HepG2 (cell line): ENCODE measurements around the gene NEK9. TPM values are rescaled to one million over a fixed set of nuclear protein-coding genes. Genes with fewer than 3 reads are reported as not detected.

Source experiments
- ATAC-seq: fragments of 200-7000 bp; cut with Tn5 transposase; 3 replicates; pipeline ENCODE4 v1.9.1; 2020; ENCODE audit warnings: mild to moderate bottlenecking, moderate library complexity
- BruUV-seq: library from RNA; stranded (reverse); fragments of 400-500 nt; replicated peaks from 2 replicates; lab custom pipeline; 2021; lab: Mats Ljungman, UMichigan
- CTCF ChIA-PET: fragments of 300-600 bp; formaldehyde crosslinking; extraction: SDS; loops from one replicate; lab custom pipeline; 2021; ENCODE audit warnings: low total read pairs, inconsistent platforms, low intra/inter-chr PET ratio; lab: Yijun Ruan, JAX
- POLR2A ChIA-PET: fragments of 350-600 bp; sonication (Branson Sonifier 250); formaldehyde crosslinking; loops from one replicate; lab custom pipeline; 2020; ENCODE audit warnings: antibody characterized with exemption, inconsistent platforms; lab: Yijun Ruan, JAX
- DNase-seq: peaks from one replicate; pipeline ENCODE4 v3.0.0-alpha.2; 2015; ENCODE audit warnings: low spot score
- FAIRE-seq: peaks from 3 replicates; lab custom pipeline; 2011; peaks lifted over from hg19 to GRCh38; lab: Jason Lieb, UNC
- H2AFZ ChIP-seq: one replicate; pipeline ENCODE4 v1.6.1; 2011; ENCODE audit warnings: low read length, inconsistent platforms
- H3K27ac ChIP-seq: fragments of 300-600 bp; 3 replicates; pipeline ENCODE4 v1.8.0; 2011; ENCODE audit warnings: mixed run types, mild to moderate bottlenecking, mixed read lengths, low read length, inconsistent platforms; ENCODE audit not compliant: insufficient read depth; ENCODE audit errors: extremely low read length
- H3K27me3 ChIP-seq, 2 experiments: fragments of 200-600 bp in 1 of 2; 2 replicates in 1 of 2; 3 replicates in 1 of 2; pipeline versions ENCODE4 v1.6.0 to v1.8.0; 2011; ENCODE audit warnings: low read length in 2 of 2, mild to moderate bottlenecking in 2 of 2, moderate library complexity in 2 of 2, inconsistent platforms in 1 of 2; ENCODE audit not compliant: insufficient read depth in 2 of 2, control insufficient read depth in 1 of 2
- H3K36me3 ChIP-seq, 2 experiments: fragments of 200-600 bp in 1 of 2; replicated peaks in 1 of 2; 2 replicates in 1 of 2; 3 replicates in 1 of 2; pipeline versions ENCODE4 v1.5.1 to v1.8.0; 2011; ENCODE audit warnings: low read length in 2 of 2, inconsistent platforms in 1 of 2; ENCODE audit not compliant: insufficient read depth in 2 of 2, control insufficient read depth in 1 of 2
- H3K4me1 ChIP-seq: 2 replicates; pipeline ENCODE4 v1.5.1; 2012; ENCODE audit warnings: low read length, inconsistent platforms; ENCODE audit not compliant: insufficient read depth
- H3K4me2 ChIP-seq: 2 replicates; pipeline ENCODE4 v1.6.0; 2011; ENCODE audit warnings: low read depth, low read length, inconsistent platforms
- H3K4me3 ChIP-seq, 3 experiments: fragments of 200-600 bp in 1 of 3; sonication (generic), shearing (Covaris generic) in 1 of 3; replicated peaks in 1 of 3; 2 replicates each; pipeline ENCODE4 v1.5.1; 2011 to 2016; ENCODE audit warnings: low read length in 3 of 3, inconsistent platforms in 2 of 3, low read depth in 2 of 3, mild to moderate bottlenecking in 2 of 3, control low read depth in 1 of 3, mixed read lengths in 1 of 3; ENCODE audit not compliant: insufficient read depth in 1 of 3
- H3K79me2 ChIP-seq: one replicate; pipeline ENCODE4 v1.6.1; 2011; ENCODE audit warnings: low read length, inconsistent platforms; ENCODE audit not compliant: insufficient read depth
- H3K9ac ChIP-seq: 2 replicates; pipeline ENCODE4 v1.6.0; 2011; ENCODE audit warnings: mild to moderate bottlenecking, low read depth, low read length, inconsistent platforms; ENCODE audit not compliant: insufficient read depth
- H3K9me3 ChIP-seq: 2 replicates; pipeline ENCODE4 v1.5.1; 2012; ENCODE audit warnings: mild to moderate bottlenecking, low read length
- H4K20me1 ChIP-seq: 2 replicates; pipeline ENCODE4 v1.6.0; 2011; ENCODE audit warnings: inconsistent platforms, mild to moderate bottlenecking, low read length, moderate library complexity; ENCODE audit not compliant: insufficient read depth
- CC2D1A ChIP-seq: sonication (generic); formaldehyde crosslinking; IDR thresholded peaks from 2 replicates; pipeline ENCODE4 v1.8.1; 2023; ENCODE audit warnings: mild to moderate bottlenecking, missing genetic modification reagents
- CCDC6 ChIP-seq: sonication (generic); formaldehyde crosslinking; IDR thresholded peaks from 2 replicates; pipeline ENCODE4 v1.8.1; 2022; ENCODE audit warnings: mild to moderate bottlenecking, missing genetic modification reagents, moderate library complexity
- HMGXB3 ChIP-seq: sonication (generic); formaldehyde crosslinking; IDR thresholded peaks from 2 replicates; pipeline ENCODE4 v1.4.0; 2020; ENCODE audit warnings: missing genetic modification reagents, borderline replicate concordance
- HOXA3 ChIP-seq: sonication (generic); formaldehyde crosslinking; IDR thresholded peaks from 2 replicates; pipeline ENCODE4 v1.5.0; 2020; ENCODE audit warnings: missing genetic modification reagents
- TAF1 ChIP-seq: sonication (generic); formaldehyde crosslinking; IDR thresholded peaks from 2 replicates; pipeline ENCODE4 v1.4.0; 2020; ENCODE audit warnings: missing genetic modification reagents
- ZIK1 ChIP-seq: sonication (generic); formaldehyde crosslinking; IDR thresholded peaks from 2 replicates; pipeline ENCODE4 v1.5.0; 2020; ENCODE audit warnings: mild to moderate bottlenecking, low read depth, missing genetic modification reagents, borderline replicate concordance
- ZNF235 ChIP-seq: sonication (generic); formaldehyde crosslinking; IDR thresholded peaks from 2 replicates; pipeline ENCODE4 v1.8.1; 2023; ENCODE audit warnings: mild to moderate bottlenecking, missing genetic modification reagents, borderline replicate concordance
- ZNF556 ChIP-seq: sonication (generic); formaldehyde crosslinking; IDR thresholded peaks from 2 replicates; pipeline ENCODE4 v1.4.0; 2020; ENCODE audit warnings: mild to moderate bottlenecking, missing genetic modification reagents, borderline replicate concordance
- ZNF616 ChIP-seq: sonication (generic); formaldehyde crosslinking; IDR thresholded peaks from 2 replicates; pipeline ENCODE4 v1.5.0; 2020; ENCODE audit warnings: low read depth, mild to moderate bottlenecking, missing genetic modification reagents
- WGBS: methylation state at CpG from one replicate; pipeline ENCODE4 v1.1.6; 2017; ENCODE audit warnings: low lambda C conversion rate; 5-methylcytosine and 5-hydroxymethylcytosine counted together
- in situ Hi-C: cut with HindIII; loops from 2 replicates; pipeline ENCODE4 v1.10.0; 2017; ENCODE audit warnings: low pct_unique_long_range_greater_than_20kb; ENCODE audit not compliant: extremely low pct_ligation_motif_present
- intact Hi-C: fragments of 100-400 bp; cut with micrococcal nuclease; formaldehyde crosslinking; loops from one replicate; pipeline ENCODE4 v1.10.0; 2022; ENCODE audit not compliant: unreplicated experiment
- polyA plus RNA-seq, 8 experiments: library from polyadenylated mRNA; depleted of rRNA in 3 of 8; stranded (reverse) in 7 of 8; unstranded in 1 of 8; fragments of >200 nt; fragmentation: Illumina TruSeq in 4 of 8; extraction: Trizol in 4 of 8; gene quantifications; 2 replicates each; pipeline versions ENCODE4 v1.2.1 to v1.2.3, GENCODE V29; 2011 to 2016; ENCODE audit warnings: low read depth in 4 of 8, missing spikeins in 1 of 8, mixed read lengths in 1 of 8; ENCODE audit not compliant: insufficient read depth in 1 of 8
- total RNA-seq, 5 experiments: library from RNA; depleted of rRNA; stranded (reverse); fragments of >200 nt; fragmentation: Illumina TruSeq; extraction: Trizol; gene quantifications; 2 replicates each; pipeline ENCODE4 v1.2.3, GENCODE V29; 2016; ENCODE audit warnings: low read depth in 1 of 5
- TF ChIP-seq, protein P1 (sequence below): sonication (generic); formaldehyde crosslinking; IDR thresholded peaks from 2 replicates; pipeline ENCODE4 v1.9.0; 2021; ENCODE audit warnings: missing genetic modification reagents, borderline replicate concordance

Gene NEK9
- total and polyA plus RNA-seq, 2 of the 13 experiments (the other 11 are each of a cell fraction or from before 2014, with no cell fraction given), result 16.5 to 27.3 TPM

GRCh38 chr14:75081660-75082229 lies 45.1 kb downstream of the NEK9 start:
- H3K27ac ChIP-seq, result no peak overlapping the region
- H3K36me3 ChIP-seq, result peaks cover 8 to 14% of the 10 kb centered on the region in 2 experiments; a peak in 4 of 5 replicates
- no peak overlapping the region for H3K4me3 ChIP-seq

More at GRCh38 chr14:75081660-75082229, 45.1 kb downstream of the NEK9 start:
- intact Hi-C loops (no loop called here), in situ Hi-C loops (no loop called here)
- no peaks in the 10 kb centered on the region for H4K20me1 ChIP-seq
- peaks cover 14% of the 10 kb centered on the region for H3K4me1 ChIP-seq
- no peaks in the 10 kb centered on the region for H3K9me3 ChIP-seq
- H2AFZ ChIP-seq, result no peak overlapping the region
- no peak for ATAC-seq
- no peak for TF ChIP-seq CC2D1A
- TF ChIP-seq ZNF235 (CRISPR knock-in tag), result no peak
- TF ChIP-seq, protein P1, sequence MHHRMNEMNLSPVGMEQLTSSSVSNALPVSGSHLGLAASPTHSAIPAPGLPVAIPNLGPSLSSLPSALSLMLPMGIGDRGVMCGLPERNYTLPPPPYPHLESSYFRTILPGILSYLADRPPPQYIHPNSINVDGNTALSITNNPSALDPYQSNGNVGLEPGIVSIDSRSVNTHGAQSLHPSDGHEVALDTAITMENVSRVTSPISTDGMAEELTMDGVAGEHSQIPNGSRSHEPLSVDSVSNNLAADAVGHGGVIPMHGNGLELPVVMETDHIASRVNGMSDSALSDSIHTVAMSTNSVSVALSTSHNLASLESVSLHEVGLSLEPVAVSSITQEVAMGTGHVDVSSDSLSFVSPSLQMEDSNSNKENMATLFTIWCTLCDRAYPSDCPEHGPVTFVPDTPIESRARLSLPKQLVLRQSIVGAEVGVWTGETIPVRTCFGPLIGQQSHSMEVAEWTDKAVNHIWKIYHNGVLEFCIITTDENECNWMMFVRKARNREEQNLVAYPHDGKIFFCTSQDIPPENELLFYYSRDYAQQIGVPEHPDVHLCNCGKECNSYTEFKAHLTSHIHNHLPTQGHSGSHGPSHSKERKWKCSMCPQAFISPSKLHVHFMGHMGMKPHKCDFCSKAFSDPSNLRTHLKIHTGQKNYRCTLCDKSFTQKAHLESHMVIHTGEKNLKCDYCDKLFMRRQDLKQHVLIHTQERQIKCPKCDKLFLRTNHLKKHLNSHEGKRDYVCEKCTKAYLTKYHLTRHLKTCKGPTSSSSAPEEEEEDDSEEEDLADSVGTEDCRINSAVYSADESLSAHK, result no peak
- no peak for TF ChIP-seq ZIK1
- TF ChIP-seq HMGXB3, result no peak
- TF ChIP-seq ZNF556, result no peak
- no peak for TF ChIP-seq ZNF616
- TF ChIP-seq CCDC6 (CRISPR knock-in tag), result no peak
- TF ChIP-seq TAF1 (CRISPR knock-in tag), result no peak
- no peak for TF ChIP-seq HOXA3 (CRISPR knock-in tag)
- H3K9ac ChIP-seq, result no peak overlapping the region
- H3K27me3 ChIP-seq, result no peaks in the 10 kb centered on the region
- no peak overlapping the region for H3K4me2 ChIP-seq
- ChIA-PET POLR2A (interaction anchor here (1.0 to 1.1 kb wide), 2 partner anchors 12 kb away, joined by 3 to 4 read pairs; partner anchors contain the start of gene ZC2HC1C), CTCF (no interaction called here)
- FAIRE-seq, result no peak
- H3K79me2 ChIP-seq, result no peaks in the 10 kb centered on the region
- no TSS peak for BruUV-seq
- DNase-seq, result no peak
- 88% methylated on average over 2 of the region's 2 CpGs for WGBS
